ENCODE measurements around the gene DUT. TPM values are rescaled to one million over a fixed set of nuclear protein-coding genes. Genes with fewer than 3 reads are reported as not detected.

DUT gene
- total and polyA plus RNA-seq, 9 of the 15 experiments (the other 6 are each of a cell fraction or from before 2014, with no cell fraction given): 13.9 to 235 (median 94.9) TPM

- TF ChIP-seq RBM14 (IDR thresholded peaks at IDR 0.05; ENCODE audit: borderline replicate concordance, insufficient read depth, low read depth, low read length) (no peak), ZNF184 (CRISPR knock-in tag; IDR thresholded peaks at IDR 0.05) (no peak), HIVEP1 (CRISPR knock-in tag; IDR thresholded peaks at IDR 0.05) (no peak)
Measured at GRCh38 chr15:48345516-48345915, 14.3 kb downstream of the DUT start (continued).

DNA sequence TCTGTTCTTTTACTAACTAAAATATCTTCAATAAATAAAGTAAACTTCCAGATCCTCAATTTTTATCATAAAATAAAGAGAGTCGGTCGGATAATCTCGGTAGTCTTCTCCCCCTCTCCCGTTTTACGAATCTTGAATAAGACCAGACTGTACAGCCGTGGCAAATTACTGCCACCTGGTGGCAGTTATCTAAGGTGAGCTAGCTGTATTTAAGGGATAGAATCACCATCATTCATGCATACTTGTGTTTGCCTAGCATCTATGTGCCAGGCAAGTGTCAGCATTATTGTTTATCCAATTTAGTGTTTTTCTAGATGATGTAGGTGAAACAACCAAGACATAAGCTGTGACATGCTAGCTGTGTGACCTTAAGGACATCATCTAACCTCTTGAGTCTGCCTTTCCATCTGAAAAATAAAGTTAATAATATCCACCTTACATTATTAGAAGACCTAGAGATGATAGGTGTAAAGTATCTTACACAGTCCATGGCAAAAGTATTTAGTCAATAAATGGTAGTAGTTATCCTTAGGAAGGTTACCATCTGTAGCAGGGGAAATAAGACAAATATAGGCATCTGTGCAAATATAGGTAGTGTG, 21.3 kb downstream of the DUT start:
- ChIA-PET CTCF (ENCODE audit: low intra/inter-chr PET ratio) (interaction anchor here (1.2 kb wide), 1 partner anchor 67 kb away, joined by 3 read pairs; no protein-coding TSS in a partner anchor), POLR2A (interaction anchor here (0.6 kb wide), 1 partner anchor 290 kb away, joined by 3 read pairs; no protein-coding TSS in a partner anchor)
- H3K4me1 ChIP-seq (replicated peaks in 1 of 2; ENCODE audit: control insufficient read depth in 2 of 2, insufficient read depth in 2 of 2, low read length in 2 of 2): no peaks in the 10 kb centered on the region; a peak in 2 of 5 replicates
- peak; percentile 96 for ATAC-seq
- no peak overlapping the region for H3K4me3 ChIP-seq
- H3K79me2 ChIP-seq (ENCODE audit: control insufficient read depth, insufficient read depth, low read length): no peaks in the 10 kb centered on the region
- no peak overlapping the region for H3K4me2 ChIP-seq (ENCODE audit: insufficient read depth, low read length)
- no peaks in the 10 kb centered on the region for H3K36me3 ChIP-seq (ENCODE audit: control insufficient read depth, insufficient read depth, low read length)
- H2AFZ ChIP-seq (ENCODE audit: low read depth, low read length): no peak overlapping the region
- intact Hi-C loops (cut with micrococcal nuclease): loop anchor here (5.0 to 10.0 kb wide), 3 partner anchors 65 to 1155 kb away; partner anchors contain the start of gene FGF7
- H3K9me3 ChIP-seq (replicated peaks; ENCODE audit: control insufficient read depth, insufficient read depth, low read depth, low read length): no peaks in the 10 kb centered on the region
- WGBS (ENCODE audit: insufficient coverage, low coverage, missing lambda C conversion rate): 0% methylated on average over 6 of the region's 6 CpGs
- H3K9me1 ChIP-seq (ENCODE audit: control insufficient read depth, insufficient read depth, low read length): no peaks in the 10 kb centered on the region
- DNase-seq (ENCODE audit: extremely low read depth in 1 of 4, low spot score in 3 of 4): peak; percentile 56 to 83 (median 62)
- no peak overlapping the region for H3K27ac ChIP-seq (ENCODE audit: extremely low read depth, low read depth, low read length)
- in situ Hi-C loops (cut with MboI): loop anchor here (25.0 kb wide), 2 partner anchors 460 to 1785 kb away; partner anchors contain the start of gene CEP152
- no TSS peak for BruUV-seq (replicated peaks)
- no peaks in the 10 kb centered on the region for H4K20me1 ChIP-seq (replicated peaks; ENCODE audit: control insufficient read depth, insufficient read depth, low read length)
- no peaks in the 10 kb centered on the region for H3K27me3 ChIP-seq (ENCODE audit: control insufficient read depth in 2 of 2, insufficient read depth in 2 of 2, low read length in 2 of 2)
- no peak overlapping the region for H3K9ac ChIP-seq (ENCODE audit: insufficient read depth in 1 of 2, low read depth in 2 of 2, low read length in 2 of 2)
- peak; percentile 89 for FAIRE-seq
- TF ChIP-seq ZFP30 (CRISPR knock-in tag; IDR thresholded peaks at IDR 0.05; ENCODE audit: borderline replicate concordance) (no peak), CLOCK (CRISPR knock-in tag; IDR thresholded peaks at IDR 0.05; ENCODE audit: borderline replicate concordance) (no peak), POLR3A (IDR thresholded peaks at IDR 0.05; ENCODE audit: borderline replicate concordance, extremely low read depth, insufficient read depth, insufficient read length) (no peak), PHF8 (IDR thresholded peaks at IDR 0.05; ENCODE audit: borderline replicate concordance, low read length) (no peak), KLF16 (IDR thresholded peaks at IDR 0.05) (no peak), ARID4B (CRISPR knock-in tag; IDR thresholded peaks at IDR 0.05) (no peak), MXI1 (IDR thresholded peaks at IDR 0.05; ENCODE audit: low read depth, low read length) (no peak), PHB (CRISPR knock-in tag; IDR thresholded peaks at IDR 0.05) (no peak), TEAD2 (tag; IDR thresholded peaks at IDR 0.05) (0 out of 2 replicates have a peak, but pooled peaks have one; percentile 55), SMC3 (conservative IDR thresholded peaks at IDR 0.05; ENCODE audit: insufficient read depth, low read depth, low read length) (peak; percentile 75), NFXL1 (CRISPR knock-in tag; IDR thresholded peaks at IDR 0.05) (no peak)

Measured in K562 (cell line).